ENCODE measurements around the gene NPC1. TPM values are rescaled to one million over a fixed set of nuclear protein-coding genes. Genes with fewer than 3 reads are reported as not detected.

Gene NPC1
- total and polyA plus RNA-seq, 2 of the 8 experiments (the other 6 are each of a cell fraction or from before 2014, with no cell fraction given) = 34.1 to 39.5 TPM

GRCh38 chr18:23553887-23554286 is 32.4 kb downstream of the NPC1 start (continued):
- TF ChIP-seq CHD7 (IDR thresholded peaks at IDR 0.05; ENCODE audit: insufficient replicate concordance, low read length) (no peak), RBBP5 (IDR thresholded peaks at IDR 0.05; ENCODE audit: borderline replicate concordance, low read depth, low read length) (no peak), SRF (IDR thresholded peaks at IDR 0.05; ENCODE audit: low read depth, low read length) (no peak), EGR1 (IDR thresholded peaks at IDR 0.05; ENCODE audit: borderline replicate concordance, low read depth, low read length) (no peak), KDM4A (IDR thresholded peaks at IDR 0.05; ENCODE audit: low read depth, low read length, severe bottlenecking) (no peak), USF2 (IDR thresholded peaks at IDR 0.05; ENCODE audit: low read length) (no peak), POU5F1 (IDR thresholded peaks at IDR 0.05; ENCODE audit: low read depth, low read length) (no peak), CHD1 (IDR thresholded peaks at IDR 0.05; ENCODE audit: low read depth, low read length) (no peak)

Data from H1 (cell line).